B cell (primary cell): ENCODE measurements around the gene CHAC1. TPM values are rescaled to one million over a fixed set of nuclear protein-coding genes. Genes with fewer than 3 reads are reported as not detected.

Source experiments
- ATAC-seq: fragments of 200-7000 bp; cut with Tn5 transposase; one replicate; pipeline ENCODE4 v1.10.0; 2021; ENCODE audit warnings: low read depth, mild to moderate bottlenecking, moderate number of reproducible peaks, moderate library complexity
- CTCF ChIA-PET: fragments of 350-600 bp; sonication (Branson Sonifier 250); formaldehyde crosslinking; loops from one replicate; lab custom pipeline; 2021; ENCODE audit warnings: antibody characterized with exemption, inconsistent platforms; lab: Charles Lee
- POLR2A ChIA-PET: fragments of 350-600 bp; sonication (Branson Sonifier 250); formaldehyde crosslinking; loops from one replicate; lab custom pipeline; 2021; ENCODE audit warnings: antibody characterized with exemption; lab: Charles Lee
- DNase-seq: peaks from one replicate; pipeline ENCODE4 v3.0.0; 2013
- H2AFZ ChIP-seq: 2 replicates; pipeline ENCODE4 v1.6.1; 2012; ENCODE audit warnings: mild to moderate bottlenecking, low read depth, low read length; ENCODE audit not compliant: insufficient read depth, poor library complexity, severe bottlenecking
- H3K27ac ChIP-seq, 2 donors: 1 replicate in 1 of 2; 2 replicates in 1 of 2; pipeline ENCODE4 v1.5.1; 2012 to 2013; ENCODE audit warnings: low read length in 2 of 2, mild to moderate bottlenecking in 2 of 2, moderate library complexity in 1 of 2
- H3K27me3 ChIP-seq, 4 experiments: fragments of 200-600 bp in 1 of 4; sonication (generic) in 1 of 4; replicated peaks in 1 of 4; 1 replicate in 2 of 4; 2 replicates in 2 of 4; pipeline versions ENCODE4 v1.6.1 to v1.7.0; 2013 to 2016; ENCODE audit warnings: low read length in 3 of 4, mild to moderate bottlenecking in 2 of 4, mixed read lengths in 1 of 4, moderate library complexity in 1 of 4; ENCODE audit not compliant: insufficient read depth in 4 of 4, control insufficient read depth in 3 of 4; ENCODE audit errors: control extremely low read depth in 1 of 4
- H3K36me3 ChIP-seq, 2 experiments: replicated peaks in 1 of 2; 1 replicate in 1 of 2; 2 replicates in 1 of 2; pipeline versions ENCODE4 v1.6.1 to v1.7.1; 2013; ENCODE audit warnings: low read length in 1 of 2; ENCODE audit not compliant: insufficient read depth in 2 of 2, control insufficient read depth in 1 of 2; ENCODE audit errors: control extremely low read depth in 1 of 2, extremely low read depth in 1 of 2
- H3K4me1 ChIP-seq, 2 donors: fragments of 200-600 bp in 1 of 2; sonication (generic) in 1 of 2; 1 replicate in 1 of 2; 2 replicates in 1 of 2; pipeline versions ENCODE4 v1.5.1 to v1.6.1; 2013 to 2017; ENCODE audit warnings: low read length in 2 of 2; ENCODE audit not compliant: control insufficient read depth in 2 of 2, insufficient read depth in 2 of 2
- H3K4me2 ChIP-seq: replicated peaks from 2 replicates; pipeline ENCODE3; 2012; ENCODE audit warnings: mild to moderate bottlenecking, low read depth, low read length; ENCODE audit not compliant: poor library complexity, severe bottlenecking
- H3K4me3 ChIP-seq, 5 experiments: fragments of 200-600 bp in 1 of 5; sonication (generic) in 1 of 5; 1 replicate in 3 of 5; 2 replicates in 2 of 5; pipeline versions ENCODE4 v1.5.1 to v1.7.0; 2011 to 2016; ENCODE audit warnings: low read length in 4 of 5, mild to moderate bottlenecking in 4 of 5, low read depth in 2 of 5, control low read depth in 1 of 5, moderate library complexity in 1 of 5; ENCODE audit not compliant: insufficient read depth in 1 of 5; ENCODE audit errors: control extremely low read depth in 1 of 5, extremely low read depth in 1 of 5
- H3K79me2 ChIP-seq: fragments of 200-600 bp; sonication (generic); one replicate; pipeline ENCODE4 v1.6.0; 2016; ENCODE audit warnings: low read length; ENCODE audit not compliant: control insufficient read depth, insufficient read depth
- H3K9ac ChIP-seq: fragments of 200-600 bp; sonication (generic); 2 replicates; pipeline ENCODE4 v1.6.1; 2017; ENCODE audit warnings: mild to moderate bottlenecking, low read length, moderate library complexity
- H3K9me3 ChIP-seq, 3 donors: one replicate each; pipeline versions ENCODE4 v1.6.1 to v1.7.1; 2013; ENCODE audit warnings: low read length in 2 of 3; ENCODE audit not compliant: control insufficient read depth in 2 of 3, insufficient read depth in 1 of 3; ENCODE audit errors: control extremely low read depth in 1 of 3
- H4K20me1 ChIP-seq: 2 replicates; pipeline ENCODE4 v1.6.0; 2012; ENCODE audit warnings: mild to moderate bottlenecking, low read length; ENCODE audit not compliant: insufficient read depth, control insufficient read depth, poor library complexity, severe bottlenecking
- H3K27ac Mint-ChIP-seq: one replicate; pipeline ENCODE4 v1.8.0; 2021; ENCODE audit warnings: mixed read lengths
- H3K27me3 Mint-ChIP-seq: one replicate; pipeline ENCODE4 v1.8.0; 2021; ENCODE audit warnings: mixed read lengths
- H3K4me1 Mint-ChIP-seq: one replicate; pipeline ENCODE4 v1.8.0; 2021; ENCODE audit warnings: mixed read lengths
- H3K4me3 Mint-ChIP-seq: one replicate; pipeline ENCODE4 v1.8.0; 2021; ENCODE audit warnings: mixed read lengths
- H3K9me3 Mint-ChIP-seq: one replicate; pipeline ENCODE4 v1.8.0; 2022; ENCODE audit warnings: mixed read lengths; ENCODE audit not compliant: insufficient read depth
- EZH2 ChIP-seq: IDR thresholded peaks from 2 replicates; pipeline ENCODE4 v1.6.1; 2012; ENCODE audit warnings: borderline replicate concordance, low read depth, mild to moderate bottlenecking, moderate library complexity, low read length; ENCODE audit not compliant: insufficient read depth, poor library complexity, severe bottlenecking
- WGBS: methylation state at CpG from one replicate; pipeline ENCODE4 v1.1.5; 2013; ENCODE audit warnings: missing lambda C conversion rate; ENCODE audit not compliant: insufficient coverage; 5-methylcytosine and 5-hydroxymethylcytosine counted together
- intact Hi-C: fragments of 100-400 bp; cut with micrococcal nuclease; formaldehyde crosslinking; loops from one replicate; pipeline ENCODE4 v1.10.0; 2022
- polyA plus RNA-seq: library from polyadenylated mRNA; depleted of rRNA; stranded (reverse); fragments of >200 nt; gene quantifications from 2 replicates; pipeline ENCODE4 v1.2.3, GENCODE V29; 2012
- total RNA-seq, 2 donors: library from RNA; stranded (reverse); fragments of 120-200 nt in 1 of 2; gene quantifications; 1 replicate in 1 of 2; 2 replicates in 1 of 2; pipeline versions ENCODE4 v1.2.3 to v1.2.4, GENCODE V29; 2013 to 2022
- TF ChIP-seq, protein P1 (sequence below): fragments of 200-600 bp; IDR thresholded peaks from one replicate; pipeline ENCODE4 v1.8.0; 2022; ENCODE audit warnings: antibody characterized with exemption, mild to moderate bottlenecking

Gene CHAC1
- total and polyA plus RNA-seq, 2 donors (not counting 1 experiment from before 2014, with no cell fraction given) = 0.81 to 3.6 TPM

DNA sequence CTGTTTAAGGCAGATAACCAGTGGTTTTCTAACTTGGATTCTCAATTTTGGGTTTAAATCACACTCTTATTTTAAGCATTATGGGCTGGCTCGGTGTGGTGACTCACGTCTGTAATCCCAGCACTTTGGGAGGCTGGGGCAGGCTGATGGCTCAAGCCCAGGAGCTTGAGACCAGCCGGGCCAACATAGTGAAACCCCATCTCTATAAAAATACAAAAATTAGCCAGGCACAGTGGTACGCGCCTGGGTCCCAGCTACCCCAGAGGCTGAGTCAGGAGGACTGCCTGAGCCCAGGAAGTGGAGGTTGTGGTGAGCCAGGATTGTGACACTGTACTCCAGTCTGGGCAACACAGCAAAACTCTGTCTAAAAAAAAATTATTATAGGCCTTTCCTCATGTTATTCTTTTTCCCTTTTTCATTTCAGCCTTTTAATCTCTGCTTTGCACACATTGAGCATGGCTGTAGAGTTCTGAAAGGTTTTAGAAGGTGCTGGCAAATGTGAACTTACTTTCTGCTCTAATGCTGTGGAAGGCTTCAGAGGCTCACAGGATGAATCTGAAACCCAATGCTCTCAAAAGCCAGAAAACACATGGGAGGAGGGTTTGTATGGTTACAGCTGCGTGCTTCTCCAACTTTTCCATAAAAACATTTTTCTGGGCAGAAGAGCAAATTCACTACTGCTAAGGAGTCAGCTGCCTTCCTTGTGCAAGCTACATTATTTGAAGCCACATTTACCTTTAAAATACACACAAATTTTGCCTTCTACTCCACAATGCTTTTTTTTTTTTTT is 32.5 kb downstream of the CHAC1 start:
- H3K9me3 Mint-ChIP-seq = no peaks in the 10 kb centered on the region
- peaks cover 4 to 87% of the 10 kb centered on the region in 2 experiments for H3K36me3 ChIP-seq
- H3K9ac ChIP-seq = no peak overlapping the region
- no peaks in the 10 kb centered on the region for H4K20me1 ChIP-seq
- ATAC-seq (no peak), DNase-seq (no peak)
- no peaks in the 10 kb centered on the region for H3K79me2 ChIP-seq
- ChIA-PET CTCF (interaction anchor here (0.7 kb wide), 1 partner anchor 81 kb away, joined by 4 read pairs; no protein-coding TSS in a partner anchor), POLR2A (interaction anchor here (1.1 kb wide), 1 partner anchor 80 kb away, joined by 11 read pairs; no protein-coding TSS in a partner anchor)
- H3K27me3 ChIP-seq = no peaks in the 10 kb centered on the region
- H3K4me2 ChIP-seq = no peak overlapping the region
- no peaks in the 10 kb centered on the region for H3K4me1 ChIP-seq
- no peak overlapping the region for H2AFZ ChIP-seq
- TF ChIP-seq, protein P1, sequence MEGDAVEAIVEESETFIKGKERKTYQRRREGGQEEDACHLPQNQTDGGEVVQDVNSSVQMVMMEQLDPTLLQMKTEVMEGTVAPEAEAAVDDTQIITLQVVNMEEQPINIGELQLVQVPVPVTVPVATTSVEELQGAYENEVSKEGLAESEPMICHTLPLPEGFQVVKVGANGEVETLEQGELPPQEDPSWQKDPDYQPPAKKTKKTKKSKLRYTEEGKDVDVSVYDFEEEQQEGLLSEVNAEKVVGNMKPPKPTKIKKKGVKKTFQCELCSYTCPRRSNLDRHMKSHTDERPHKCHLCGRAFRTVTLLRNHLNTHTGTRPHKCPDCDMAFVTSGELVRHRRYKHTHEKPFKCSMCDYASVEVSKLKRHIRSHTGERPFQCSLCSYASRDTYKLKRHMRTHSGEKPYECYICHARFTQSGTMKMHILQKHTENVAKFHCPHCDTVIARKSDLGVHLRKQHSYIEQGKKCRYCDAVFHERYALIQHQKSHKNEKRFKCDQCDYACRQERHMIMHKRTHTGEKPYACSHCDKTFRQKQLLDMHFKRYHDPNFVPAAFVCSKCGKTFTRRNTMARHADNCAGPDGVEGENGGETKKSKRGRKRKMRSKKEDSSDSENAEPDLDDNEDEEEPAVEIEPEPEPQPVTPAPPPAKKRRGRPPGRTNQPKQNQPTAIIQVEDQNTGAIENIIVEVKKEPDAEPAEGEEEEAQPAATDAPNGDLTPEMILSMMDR = no peak
- no peak for TF ChIP-seq EZH2
- H3K27ac Mint-ChIP-seq = no peak overlapping the region
- WGBS = 93% methylated on average over 2 of the region's 6 CpGs
- H3K27ac ChIP-seq = no peak overlapping the region
- no peaks in the 10 kb centered on the region for H3K4me1 Mint-ChIP-seq
- H3K27me3 Mint-ChIP-seq = no peaks in the 10 kb centered on the region
- intact Hi-C loops = loop anchor here (2.0 kb wide), 1 partner anchor 21 kb away; no protein-coding TSS in a partner anchor
- H3K4me3 ChIP-seq = no peak overlapping the region
- no peaks in the 10 kb centered on the region for H3K9me3 ChIP-seq
- no peak overlapping the region for H3K4me3 Mint-ChIP-seq

DNA sequence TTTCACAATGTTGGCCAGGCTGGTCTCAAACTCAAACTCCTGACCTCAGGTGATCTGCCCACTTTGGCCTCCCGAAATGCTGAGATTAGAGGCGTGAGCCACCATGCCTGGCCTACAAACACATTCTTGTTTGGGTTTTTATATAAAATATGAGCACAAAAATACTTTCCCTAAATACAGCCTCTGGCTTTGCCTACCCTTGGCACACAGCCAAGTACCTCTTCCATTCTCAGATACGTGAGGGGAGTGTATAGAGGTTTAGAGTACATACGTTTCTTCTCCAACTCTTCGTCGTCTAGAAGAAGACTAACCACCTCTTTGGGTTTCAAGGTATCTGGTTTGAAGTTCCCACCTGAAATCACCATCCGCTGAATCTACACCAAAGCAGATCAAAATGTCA is 33.5 kb downstream of the CHAC1 start:
- DNase-seq (no peak), ATAC-seq (no peak)
- no peaks in the 10 kb centered on the region for H3K4me1 ChIP-seq
- H3K9ac ChIP-seq = no peak overlapping the region
- H2AFZ ChIP-seq = no peak overlapping the region
- ChIA-PET CTCF (no interaction called here), POLR2A (no interaction called here)
- 100% methylated on average over 4 of the region's 7 CpGs for WGBS
- H3K27ac Mint-ChIP-seq = no peak overlapping the region
- no peaks in the 10 kb centered on the region for H3K9me3 Mint-ChIP-seq
- H3K4me2 ChIP-seq = no peak overlapping the region
- no peaks in the 10 kb centered on the region for H3K9me3 ChIP-seq
- no peaks in the 10 kb centered on the region for H3K27me3 ChIP-seq
- H4K20me1 ChIP-seq = no peaks in the 10 kb centered on the region
- H3K4me1 Mint-ChIP-seq = no peaks in the 10 kb centered on the region
- H3K79me2 ChIP-seq = no peaks in the 10 kb centered on the region
- intact Hi-C loops = no loop called here
- H3K27ac ChIP-seq = no peak overlapping the region
- no peak overlapping the region for H3K4me3 ChIP-seq
- peaks cover 4 to 85% of the 10 kb centered on the region in 2 experiments for H3K36me3 ChIP-seq
- no peak overlapping the region for H3K4me3 Mint-ChIP-seq
- TF ChIP-seq, protein P1 = no peak
- TF ChIP-seq EZH2 = no peak
- H3K27me3 Mint-ChIP-seq = no peaks in the 10 kb centered on the region
